HG03460 (cell line): ENCODE data around the gene FSTL4.
"Not testable (repeated sequence)": the region's sequence is repeated elsewhere in the genome, so short reads cannot be mapped to it uniquely, and the experiment has no call there.

Experiments
- ATAC-seq: cut with Tn5 transposase; IDR thresholded peaks from one replicate; pipeline ENCODE4 v1.9.1; 2021; ENCODE audit not compliant: unreplicated experiment

FSTL4 gene

GRCh38 chr5:133202066-133202665, 410.2 kb downstream of the FSTL4 start:
- ATAC-seq, result no peak

GRCh38 chr5:133201310-133201709, 411.0 kb downstream of the FSTL4 start:
- no peak for ATAC-seq

- no peak for ATAC-seq
Measured at GRCh38 chr5:133200256-133200655, 412.1 kb downstream of the FSTL4 start.

- ATAC-seq, result no peak
Measured at GRCh38 chr5:133199417-133200178, 412.7 kb downstream of the FSTL4 start.

GRCh38 chr5:133198511-133198910, 413.8 kb downstream of the FSTL4 start:
- no peak for ATAC-seq

GRCh38 chr5:133196441-133197085, 415.8 kb downstream of the FSTL4 start:
- ATAC-seq, result no peak

- no peak for ATAC-seq
Measured at GRCh38 chr5:133195250-133195649, 417.1 kb downstream of the FSTL4 start.

GRCh38 chr5:133193794-133194193, 418.5 kb downstream of the FSTL4 start:
- no peak for ATAC-seq

- no peak for ATAC-seq
Measured at GRCh38 chr5:133192716-133193115, 419.6 kb downstream of the FSTL4 start.

GRCh38 chr5:133189881-133190280, 422.5 kb downstream of the FSTL4 start:
- ATAC-seq, result no peak

GRCh38 chr5:133179405-133179804, 432.9 kb downstream of the FSTL4 start:
- no peak for ATAC-seq

- ATAC-seq, result not testable (repeated sequence)
Measured at GRCh38 chr5:133170756-133171387, 441.5 kb downstream of the FSTL4 start.

GRCh38 chr5:133164759-133165158, 447.6 kb downstream of the FSTL4 start:
- ATAC-seq, result no peak

GRCh38 chr5:133163839-133164238, 448.5 kb downstream of the FSTL4 start:
- ATAC-seq, result no peak

GRCh38 chr5:133159543-133159942, 452.8 kb downstream of the FSTL4 start:
- no peak for ATAC-seq

GRCh38 chr5:133155326-133155969, 456.9 kb downstream of the FSTL4 start:
- ATAC-seq, result no peak

- ATAC-seq, result no peak
Measured at GRCh38 chr5:133154274-133155075, 457.9 kb downstream of the FSTL4 start.

- ATAC-seq, result no peak
Measured at GRCh38 chr5:133150909-133151544, 461.3 kb downstream of the FSTL4 start.

- no peak for ATAC-seq
Measured at GRCh38 chr5:133149345-133149744, 463.0 kb downstream of the FSTL4 start.
